ENCODE data around the gene VSTM4.

DNA sequence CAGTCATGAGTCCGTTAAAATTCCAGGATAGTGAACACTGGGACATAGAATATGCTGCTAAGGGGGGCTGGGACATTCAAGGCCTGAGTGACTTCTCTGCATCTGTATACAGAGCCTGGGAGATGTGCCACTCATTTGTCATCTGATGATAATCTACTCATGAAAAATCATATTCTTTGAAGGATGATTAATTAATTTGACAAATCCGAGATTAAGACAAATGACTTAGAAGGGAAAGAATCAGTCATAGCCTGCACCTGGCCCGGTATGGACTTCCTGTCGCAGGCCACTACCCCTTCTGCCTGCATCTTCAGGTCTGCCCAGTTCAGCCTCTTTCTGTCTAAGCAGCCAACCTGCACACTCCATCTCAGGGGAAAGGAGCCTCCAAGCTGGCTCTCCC, 37.3 kb upstream of the VSTM4 start:
- TF ChIP-seq, protein P1, sequence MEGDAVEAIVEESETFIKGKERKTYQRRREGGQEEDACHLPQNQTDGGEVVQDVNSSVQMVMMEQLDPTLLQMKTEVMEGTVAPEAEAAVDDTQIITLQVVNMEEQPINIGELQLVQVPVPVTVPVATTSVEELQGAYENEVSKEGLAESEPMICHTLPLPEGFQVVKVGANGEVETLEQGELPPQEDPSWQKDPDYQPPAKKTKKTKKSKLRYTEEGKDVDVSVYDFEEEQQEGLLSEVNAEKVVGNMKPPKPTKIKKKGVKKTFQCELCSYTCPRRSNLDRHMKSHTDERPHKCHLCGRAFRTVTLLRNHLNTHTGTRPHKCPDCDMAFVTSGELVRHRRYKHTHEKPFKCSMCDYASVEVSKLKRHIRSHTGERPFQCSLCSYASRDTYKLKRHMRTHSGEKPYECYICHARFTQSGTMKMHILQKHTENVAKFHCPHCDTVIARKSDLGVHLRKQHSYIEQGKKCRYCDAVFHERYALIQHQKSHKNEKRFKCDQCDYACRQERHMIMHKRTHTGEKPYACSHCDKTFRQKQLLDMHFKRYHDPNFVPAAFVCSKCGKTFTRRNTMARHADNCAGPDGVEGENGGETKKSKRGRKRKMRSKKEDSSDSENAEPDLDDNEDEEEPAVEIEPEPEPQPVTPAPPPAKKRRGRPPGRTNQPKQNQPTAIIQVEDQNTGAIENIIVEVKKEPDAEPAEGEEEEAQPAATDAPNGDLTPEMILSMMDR (conservative IDR thresholded peaks at IDR 0.05 in 1 of 2, IDR thresholded peaks at IDR 0.05 in 1 of 2; ENCODE audit: low read depth in 1 of 2, low read length in 2 of 2), result no peak
- TF ChIP-seq EZH2 (IDR thresholded peaks at IDR 0.05; ENCODE audit: low read length, missing control alignments), result no peak
